ENCODE data around the gene CTNNBL1.

The CTNNBL1 gene

DNA sequence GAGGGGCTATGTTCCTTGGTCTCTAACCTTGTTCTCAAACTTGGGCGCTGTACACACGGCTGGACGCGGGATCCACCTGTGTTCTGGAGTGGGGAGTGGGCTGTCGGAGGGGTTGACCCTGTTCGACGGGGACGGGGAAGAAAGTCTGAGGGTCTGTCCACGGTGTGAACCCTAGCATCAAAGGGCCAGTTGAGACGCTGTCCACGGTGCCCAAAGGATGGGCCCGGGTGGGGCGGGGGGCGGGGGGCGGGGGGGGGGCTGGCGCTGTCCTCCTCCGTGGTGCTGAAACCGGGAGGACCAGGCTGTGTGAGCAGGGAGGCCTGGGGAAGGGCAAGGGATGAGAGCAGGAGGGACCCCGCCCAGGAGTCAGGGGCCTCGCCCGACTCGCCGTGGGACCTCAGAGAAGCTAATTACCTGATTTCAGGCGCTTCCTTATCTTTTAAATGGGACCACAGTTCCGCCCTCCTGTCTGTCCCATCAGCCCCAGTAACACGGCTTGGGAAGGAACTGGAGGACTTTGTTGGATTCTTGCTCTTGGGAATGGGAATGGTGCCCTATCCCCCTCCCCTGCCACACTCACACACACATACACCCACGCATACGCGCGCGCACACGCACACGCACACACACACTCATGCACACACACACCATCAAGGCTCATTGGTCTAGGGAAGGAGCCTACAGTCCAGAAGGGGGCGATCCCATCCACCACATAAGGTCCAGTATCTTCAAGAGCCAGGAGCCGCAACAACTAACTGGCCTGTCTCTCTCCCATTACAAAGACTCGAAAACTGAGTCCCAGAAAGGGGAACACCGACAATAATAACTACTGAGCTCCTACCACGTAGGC lies 208.0 kb downstream of the CTNNBL1 start:
- DNase-seq (ENCODE audit: low read depth), result no peak

DNA sequence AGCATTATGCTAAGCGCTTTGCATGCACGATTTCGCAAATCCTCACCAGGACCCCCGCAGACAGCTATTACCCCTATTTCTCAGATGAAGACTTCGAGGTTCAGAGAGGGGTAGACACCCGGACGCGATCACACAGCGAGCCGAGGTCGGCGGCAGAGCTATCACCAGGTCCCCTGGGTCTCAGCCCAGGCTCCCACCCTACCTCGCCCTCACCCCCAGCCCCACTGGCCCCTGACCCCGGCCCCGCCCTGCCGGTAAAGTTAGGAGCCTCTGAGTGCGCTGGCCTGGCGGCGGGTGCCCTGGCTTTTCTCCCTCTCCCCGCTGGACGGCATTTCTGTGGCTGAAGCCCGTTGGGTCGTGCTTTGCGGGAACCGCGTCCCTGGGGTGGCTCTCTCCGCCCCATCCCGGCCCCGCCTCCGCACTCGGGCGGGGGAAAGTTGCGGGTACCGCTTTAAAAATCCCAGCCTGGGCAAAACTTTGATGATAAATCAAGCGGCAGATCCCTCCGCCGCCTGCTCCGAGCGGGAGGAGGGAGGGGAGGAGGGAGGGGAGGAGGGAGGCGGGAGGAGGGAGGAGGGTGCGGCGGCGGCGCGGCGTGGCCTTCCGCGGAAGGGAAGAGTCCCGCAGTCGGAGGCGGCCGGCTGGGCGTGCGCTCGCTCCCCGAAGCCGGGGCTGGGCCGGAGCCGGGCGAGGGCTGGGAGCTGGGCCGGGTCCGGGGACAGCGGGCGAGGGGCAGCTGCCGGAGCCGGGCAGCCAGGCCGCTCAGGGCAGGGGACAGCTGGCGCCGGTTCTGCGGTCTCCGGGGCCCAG lies 208.9 kb downstream of the CTNNBL1 start, which contains the start of gene VSTM2L:
TSS of gene VSTM2L (plus strand) at position 624 of the 810 bp plus-strand sequence. CDS start 224 bp downstream, outside the sequence.
- no peak for DNase-seq (ENCODE audit: low read depth)

DNA sequence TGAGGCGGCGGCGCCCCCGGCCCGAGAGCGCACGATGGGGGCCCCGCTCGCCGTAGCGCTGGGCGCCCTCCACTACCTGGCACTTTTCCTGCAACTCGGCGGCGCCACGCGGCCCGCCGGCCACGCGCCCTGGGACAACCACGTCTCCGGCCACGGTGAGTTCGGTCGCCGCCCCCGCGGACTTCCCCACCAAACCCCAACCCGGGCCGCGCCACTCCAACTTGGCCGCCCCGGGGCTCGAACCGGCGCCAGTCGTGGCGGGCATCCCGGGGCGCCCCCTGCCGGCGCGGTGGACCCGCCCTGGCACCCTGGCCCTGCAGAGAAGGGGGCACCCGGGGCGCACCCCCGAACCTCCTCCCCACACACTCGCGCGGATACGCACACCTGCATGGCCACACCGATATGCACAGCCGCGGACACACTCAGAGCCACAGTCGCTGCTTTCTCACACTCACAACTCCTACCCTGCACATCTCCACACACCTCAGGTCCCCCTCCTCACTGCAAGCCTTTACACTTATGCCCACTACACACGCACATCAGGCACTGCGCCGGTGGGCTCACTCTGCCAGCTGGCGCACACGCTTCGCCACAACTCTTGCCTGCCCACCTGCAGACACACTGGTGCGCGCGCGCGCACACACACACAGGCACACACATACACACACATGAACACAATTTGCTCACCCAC lies 209.6 kb downstream of the CTNNBL1 start:
- DNase-seq (ENCODE audit: low read depth), result no peak

DNA sequence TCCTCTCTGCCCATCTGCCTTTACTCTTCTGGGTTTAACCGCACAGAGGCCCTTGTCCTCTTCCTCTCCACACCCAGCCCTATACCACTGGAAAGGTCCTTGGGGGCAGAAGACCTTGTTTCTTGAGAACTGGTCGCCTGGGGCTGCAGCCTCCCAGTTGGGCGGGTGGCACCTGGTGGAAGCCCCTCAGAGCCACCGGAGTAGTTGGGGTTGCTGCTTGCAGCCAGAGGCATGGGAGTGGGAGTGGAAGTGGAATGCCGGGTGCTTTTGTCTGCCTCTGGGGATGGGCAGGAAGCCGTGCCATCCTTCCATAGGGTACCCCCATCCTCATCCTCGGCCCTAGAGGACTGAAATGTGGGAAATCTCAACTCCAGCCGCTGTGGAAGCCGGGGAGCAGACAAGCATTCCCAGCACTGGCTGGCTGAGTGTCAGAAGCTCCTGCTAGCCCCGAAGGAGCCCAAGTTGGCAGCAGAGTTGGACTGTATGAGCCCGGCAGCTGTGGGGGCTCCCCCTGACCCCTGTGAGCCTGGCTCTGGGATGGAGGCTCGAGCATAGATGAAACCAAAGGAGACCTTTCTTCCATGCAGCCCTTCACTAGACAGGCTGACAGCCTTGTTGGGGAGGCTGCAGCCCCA lies 210.3 kb downstream of the CTNNBL1 start:
- no peak for DNase-seq (ENCODE audit: low read depth)

DNA sequence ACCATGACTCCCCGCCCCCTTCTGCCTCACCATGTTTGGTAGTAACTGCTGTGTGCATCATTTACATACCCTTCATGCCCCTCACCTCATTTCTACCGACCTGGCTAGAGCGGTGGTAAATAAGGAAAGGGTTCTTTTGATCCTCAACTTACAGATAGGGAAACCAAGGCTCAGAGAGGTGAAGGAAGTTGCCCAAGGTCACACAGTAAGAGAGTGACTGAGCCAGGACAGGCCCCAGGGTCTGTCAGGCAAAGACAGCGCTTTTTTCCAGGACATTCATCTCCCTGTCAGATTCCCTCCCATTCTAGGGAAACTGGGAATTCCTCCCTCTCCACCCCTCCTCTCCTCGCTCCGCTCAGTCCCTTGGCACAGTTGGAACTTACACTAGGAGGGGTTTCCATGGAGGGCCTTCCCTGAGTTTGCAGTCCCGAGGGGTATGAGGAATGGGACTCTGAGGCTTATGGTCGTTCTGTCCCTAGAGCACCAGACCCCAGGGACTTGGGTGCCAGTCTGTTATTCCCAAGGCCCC lies 211.1 kb downstream of the CTNNBL1 start:
- no peak for DNase-seq (ENCODE audit: low read depth)

DNA sequence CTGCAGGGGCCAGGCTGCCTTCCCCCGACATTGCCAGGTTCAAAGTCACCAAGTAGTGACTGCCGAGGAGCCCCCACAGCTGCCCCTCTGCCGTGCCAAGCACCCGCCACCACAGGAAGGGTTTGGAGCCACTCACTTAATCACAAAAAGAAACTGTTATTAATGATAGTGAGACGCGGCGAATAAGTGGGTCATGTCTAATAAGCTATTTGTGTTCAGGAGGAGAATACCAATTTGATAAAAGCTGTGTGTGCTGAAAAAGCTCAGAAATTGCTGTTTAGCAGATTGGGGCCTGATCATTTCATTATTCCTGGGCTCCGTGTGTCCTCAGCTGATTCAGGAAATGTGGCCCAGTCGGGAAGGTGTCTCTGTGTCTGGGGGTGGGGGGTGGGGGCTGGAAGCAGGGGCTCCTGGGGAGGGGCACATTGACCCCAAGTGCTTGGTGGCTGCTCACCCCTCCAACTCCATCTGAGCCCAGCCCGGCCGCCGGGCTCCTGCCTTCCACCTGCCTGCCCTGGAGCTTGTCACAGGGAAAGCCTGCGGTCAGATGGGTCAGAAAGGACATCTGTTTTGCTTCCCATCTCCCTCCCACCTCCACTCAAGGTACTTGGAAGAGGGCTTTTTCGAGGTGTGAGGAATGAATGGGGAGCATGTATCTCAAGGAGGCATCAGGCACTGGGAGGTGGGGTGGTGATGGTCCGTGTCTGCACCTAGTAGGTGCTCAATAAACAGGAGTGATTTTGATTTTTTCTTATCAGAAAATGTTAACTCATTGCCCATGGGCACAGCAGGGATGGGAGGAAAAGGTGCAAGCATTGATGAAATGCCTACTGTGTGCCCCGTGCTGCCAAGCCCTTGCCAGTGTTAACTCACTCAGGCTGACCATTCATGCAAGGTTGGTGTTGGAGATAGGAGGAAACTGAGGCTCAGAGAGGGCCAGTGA lies 212.1 kb downstream of the CTNNBL1 start:
- DNase-seq (ENCODE audit: low read depth), result no peak

DNA sequence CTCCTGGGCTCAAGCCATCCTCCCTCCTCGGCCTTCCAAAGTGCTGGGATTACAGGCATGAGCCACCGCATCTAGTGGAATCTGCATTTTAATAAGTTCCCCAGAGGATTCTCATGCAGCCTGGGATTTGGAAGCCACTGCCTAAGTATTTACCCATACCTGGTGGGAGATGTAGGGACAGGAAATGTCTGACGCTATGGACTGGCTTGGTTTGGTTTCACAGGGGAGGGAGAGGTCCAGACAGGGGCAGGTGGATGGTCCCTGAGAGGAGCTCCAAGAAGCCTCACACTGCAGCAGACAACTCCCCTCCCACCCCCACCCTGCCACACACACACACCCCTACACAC lies 213.5 kb downstream of the CTNNBL1 start:
- no peak for DNase-seq (ENCODE audit: low read depth)

DNA sequence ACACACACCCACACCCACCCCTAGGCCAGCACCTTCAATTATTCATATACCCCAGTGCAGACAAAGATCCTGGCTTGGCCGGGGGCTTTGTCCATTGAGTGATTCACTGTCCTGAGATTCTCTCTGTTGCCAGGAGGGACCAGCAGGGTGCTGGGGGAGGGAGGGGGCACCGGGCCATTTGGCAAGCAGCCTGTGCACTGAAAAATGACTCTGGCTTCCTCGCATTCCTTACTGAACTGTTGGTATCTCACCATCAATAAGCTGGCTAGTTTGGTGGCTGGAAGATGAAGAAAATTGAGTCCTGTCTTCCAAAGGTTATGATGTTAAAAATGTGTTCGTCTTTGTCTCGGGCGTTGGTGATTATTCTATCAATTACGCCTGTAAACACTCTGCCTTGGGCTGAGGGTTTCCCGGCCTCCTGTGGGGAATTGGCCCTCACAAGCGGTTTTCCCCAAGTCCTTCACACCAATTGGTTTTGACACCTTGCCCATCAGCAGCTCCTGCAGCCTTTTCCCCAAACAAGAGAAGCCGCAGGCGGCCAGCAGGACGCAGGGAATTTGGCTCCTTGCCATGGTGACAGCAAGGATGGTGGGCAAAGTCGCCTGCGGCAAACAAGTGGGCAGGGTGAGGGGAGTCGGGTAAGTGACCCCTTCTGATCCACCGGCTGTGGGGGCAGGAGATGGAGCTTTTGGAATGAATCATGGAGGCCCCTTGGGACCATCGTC lies 214.0 kb downstream of the CTNNBL1 start:
- DNase-seq (ENCODE audit: low read depth), result no peak

DNA sequence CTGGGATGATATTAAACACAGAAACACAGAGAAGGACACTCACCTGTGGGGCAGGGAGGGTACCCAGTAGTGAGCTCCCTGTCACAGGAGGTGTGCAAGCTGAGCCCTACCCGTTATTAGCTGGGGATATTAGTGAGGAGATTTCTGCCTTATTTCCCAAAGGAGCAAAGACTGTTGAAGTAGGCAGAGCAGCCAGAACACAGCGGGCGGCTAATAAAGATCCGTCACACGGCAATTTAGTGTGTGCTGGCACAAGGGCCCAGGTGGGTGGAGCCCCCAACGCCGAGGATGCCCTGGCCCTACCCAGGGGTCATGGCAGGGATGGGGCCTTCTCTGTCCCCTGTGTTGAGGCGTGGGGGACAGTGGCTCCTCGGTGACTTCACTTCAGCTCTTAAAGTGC lies 217.4 kb downstream of the CTNNBL1 start:
- no peak for DNase-seq (ENCODE audit: low read depth)

DNA sequence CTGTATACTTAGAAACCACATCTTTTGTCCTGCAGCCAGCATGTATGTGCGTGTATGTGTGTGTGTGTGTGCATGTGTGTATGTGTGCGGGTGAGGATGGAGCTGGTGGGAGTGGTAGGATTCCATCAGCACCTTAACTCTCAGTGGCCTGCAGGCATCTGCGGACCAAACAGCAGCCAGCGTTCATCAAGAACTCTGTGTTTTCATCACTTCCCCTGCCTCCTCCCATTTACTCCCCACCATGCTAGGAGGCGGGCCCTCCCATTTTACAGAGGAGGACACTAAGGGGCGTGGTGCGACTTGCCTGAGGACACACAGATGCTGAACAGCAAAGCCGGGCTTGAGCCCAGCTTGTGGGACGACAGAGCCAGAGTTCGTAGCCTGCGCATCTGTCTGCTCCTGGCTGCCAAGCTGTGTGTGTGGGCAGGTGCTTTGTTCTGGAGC lies 218.0 kb downstream of the CTNNBL1 start:
- no peak for DNase-seq (ENCODE audit: low read depth)

DNA sequence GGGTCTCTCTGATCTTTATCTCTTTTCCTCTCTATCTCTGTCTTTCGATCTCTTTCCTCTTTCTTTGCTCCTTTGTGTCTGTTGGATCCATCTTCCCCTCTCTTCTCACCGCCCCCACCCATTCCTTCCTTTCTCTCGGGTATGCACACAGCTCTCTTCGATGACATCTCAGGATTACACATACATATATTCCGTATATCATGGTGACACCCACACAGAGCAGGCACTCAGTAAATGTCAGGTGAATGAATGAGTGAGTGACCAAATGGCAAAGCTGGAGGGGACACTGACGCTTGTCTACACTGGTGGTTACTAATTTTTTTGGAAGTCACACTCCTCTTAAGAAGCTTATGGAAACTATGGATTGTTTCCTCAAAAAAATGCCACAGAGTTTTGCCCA lies 219.0 kb downstream of the CTNNBL1 start:
- no peak for DNase-seq (ENCODE audit: low read depth)

DNA sequence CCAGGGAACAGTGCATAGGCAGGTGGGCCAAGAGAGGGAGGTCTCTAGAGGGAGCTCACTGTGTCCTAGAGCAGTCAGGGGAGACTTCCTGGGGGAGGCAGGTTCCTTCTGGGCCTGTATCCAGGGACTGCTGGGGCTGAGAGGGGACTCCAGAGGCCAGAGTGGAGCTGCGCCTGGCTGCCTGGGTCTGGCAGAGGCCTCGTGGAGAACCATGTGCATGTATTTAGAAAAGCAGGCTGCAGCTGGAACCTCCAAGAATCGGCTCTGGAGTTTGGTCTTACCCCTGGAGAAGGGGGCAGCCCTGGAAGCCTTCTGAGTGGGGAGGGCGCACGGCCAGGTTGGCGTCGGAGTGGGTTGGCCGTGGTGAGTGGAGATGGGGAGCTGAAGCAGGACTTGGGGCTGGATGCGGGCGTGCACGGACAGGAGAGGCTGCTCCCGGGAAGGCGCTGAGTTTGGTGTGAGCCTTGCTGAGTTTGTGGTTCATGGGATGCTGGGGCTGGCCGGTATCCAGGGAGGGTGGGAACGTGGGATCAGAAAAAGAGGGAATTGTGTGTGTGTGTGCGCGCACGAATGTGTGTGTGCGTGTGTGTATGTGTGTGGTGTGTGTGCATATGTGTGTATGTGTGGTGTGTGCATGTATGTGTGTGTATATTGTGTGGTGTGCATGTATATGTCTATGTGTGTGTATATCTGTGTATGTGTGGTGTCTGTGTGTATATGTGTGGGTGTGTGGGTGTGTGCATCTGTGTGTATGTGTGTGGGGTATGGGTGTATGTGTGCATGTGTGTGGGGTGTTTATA lies 219.9 kb downstream of the CTNNBL1 start:
- DNase-seq (ENCODE audit: low read depth), result no peak

DNA sequence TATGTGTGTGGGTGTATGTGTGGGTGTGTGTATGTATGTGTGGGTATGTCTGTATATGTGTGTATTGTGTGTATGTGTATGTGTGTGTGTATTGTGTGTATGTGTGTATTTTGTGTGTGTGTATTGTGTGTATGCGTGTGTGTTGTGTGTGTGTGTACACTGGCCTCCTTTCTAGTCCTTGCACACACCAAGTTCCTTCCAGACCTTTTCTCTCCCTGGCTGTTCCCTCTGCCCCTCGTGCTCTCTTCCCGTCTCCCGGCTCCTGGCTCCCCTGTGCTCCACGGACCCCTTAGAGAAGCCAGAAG lies 220.5 kb downstream of the CTNNBL1 start:
- no peak for DNase-seq (ENCODE audit: low read depth)

DNA sequence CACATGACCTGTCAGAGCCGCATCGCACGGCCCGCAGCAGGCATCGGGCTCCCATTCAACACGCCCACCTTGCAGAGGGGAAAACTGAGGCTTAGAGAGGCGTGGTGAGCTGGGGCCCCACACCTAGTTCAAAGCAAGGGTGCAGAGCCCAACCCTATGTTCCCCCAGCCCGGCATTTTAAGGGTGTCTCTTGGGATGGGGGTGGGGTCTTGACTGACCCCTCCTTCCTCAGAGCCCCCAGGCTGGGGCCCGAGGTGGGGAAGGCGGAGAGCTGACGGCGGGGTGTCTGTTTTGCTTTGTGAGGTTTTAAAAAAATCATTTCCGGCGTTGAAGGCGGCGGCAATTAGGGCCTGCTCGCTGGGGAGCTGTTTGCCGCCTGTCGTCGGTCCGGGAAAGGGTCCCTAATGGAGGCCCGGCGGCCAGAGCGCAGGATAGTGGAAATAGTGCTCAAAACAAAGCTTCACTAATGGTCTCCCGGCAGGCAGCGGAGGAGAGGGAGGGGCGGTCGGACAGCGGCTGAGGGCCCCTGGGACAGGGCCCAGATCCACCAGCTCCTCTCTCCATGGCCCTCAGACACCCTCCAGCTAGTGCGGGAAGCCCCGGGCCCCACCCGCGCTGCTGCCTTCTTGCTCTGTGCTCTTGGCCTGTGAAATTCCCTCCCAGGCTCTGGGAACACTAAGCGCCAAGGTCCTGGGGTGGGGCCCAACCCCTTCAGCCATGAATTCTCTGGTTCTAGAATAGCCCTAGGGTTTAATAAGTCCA lies 221.0 kb downstream of the CTNNBL1 start:
- DNase-seq (ENCODE audit: low read depth), result no peak

DNA sequence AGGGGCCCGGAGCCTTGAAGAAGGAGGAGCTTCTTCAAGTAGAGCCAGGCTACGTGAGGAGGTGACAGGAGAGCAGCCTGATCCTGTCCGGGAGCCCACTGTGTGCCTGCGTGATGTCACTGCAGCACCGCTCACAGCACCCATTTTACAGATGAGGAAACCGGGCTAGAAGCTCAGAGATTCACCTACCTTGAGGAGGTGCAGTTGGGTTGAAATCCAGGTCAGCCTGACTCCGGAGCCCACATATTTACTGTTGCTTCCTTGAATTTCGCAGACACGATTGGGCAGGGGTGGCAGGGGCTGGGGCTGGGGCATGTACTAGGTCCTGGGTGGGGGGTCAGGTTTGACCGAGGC lies 221.6 kb downstream of the CTNNBL1 start:
- DNase-seq (ENCODE audit: low read depth), result no peak

DNA sequence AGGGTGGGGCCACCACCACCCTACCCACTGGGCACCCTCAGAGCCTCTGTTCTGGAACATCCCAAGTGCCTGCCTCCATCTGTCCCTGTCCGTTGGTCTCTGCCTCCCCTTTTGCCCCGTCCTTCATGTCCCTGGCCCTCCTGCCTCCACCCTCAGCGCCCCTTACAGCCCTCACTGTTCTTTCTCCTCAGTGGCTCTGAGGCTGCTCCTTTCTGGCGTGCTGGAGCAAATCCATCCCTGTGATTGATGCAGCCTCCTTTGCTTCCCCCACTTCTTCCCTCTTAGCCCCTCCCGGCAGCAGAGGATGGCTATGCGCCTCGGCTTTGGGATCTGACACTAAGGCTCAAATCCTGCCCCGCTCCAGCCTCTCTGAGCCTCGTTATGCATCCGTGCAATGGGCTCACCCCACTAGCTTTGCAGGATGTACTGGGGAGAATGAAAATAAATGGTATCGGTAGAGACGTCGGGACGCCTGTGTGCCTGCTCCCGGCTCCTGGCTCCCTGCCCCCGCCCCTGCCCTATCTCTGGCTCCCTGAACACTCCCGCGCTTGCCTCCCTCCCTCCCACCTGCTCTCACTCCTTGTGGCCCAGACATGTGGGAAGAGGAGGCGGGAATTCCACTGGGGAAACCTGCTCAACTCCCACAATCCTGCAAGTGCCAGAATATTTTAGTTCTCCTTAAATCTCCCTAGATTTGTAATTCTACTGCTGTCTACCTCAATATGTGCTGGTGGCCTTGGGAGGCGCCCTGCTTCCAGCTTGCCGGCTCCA lies 222.2 kb downstream of the CTNNBL1 start:
- DNase-seq (ENCODE audit: low read depth), result no peak

DNA sequence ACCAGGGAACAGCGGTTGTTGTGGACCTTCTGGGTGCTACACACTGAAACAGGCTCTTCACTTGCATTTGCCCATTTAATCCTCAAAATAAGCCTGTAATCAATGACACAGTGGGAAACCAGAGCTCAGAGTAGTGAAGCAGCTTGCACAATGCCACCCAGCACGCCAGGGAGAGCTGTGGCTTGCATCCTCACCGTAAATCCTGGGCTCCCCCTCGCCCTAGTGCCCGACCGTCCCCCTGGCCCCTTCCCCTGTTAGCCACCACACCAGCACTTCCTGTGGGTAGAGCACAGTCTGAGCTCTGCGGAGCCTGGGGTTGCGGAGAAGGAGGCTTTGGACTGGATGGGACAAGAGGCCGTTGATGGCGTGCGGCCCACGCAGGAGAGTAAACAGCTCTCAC lies 223.6 kb downstream of the CTNNBL1 start:
- no peak for DNase-seq (ENCODE audit: low read depth)

DNA sequence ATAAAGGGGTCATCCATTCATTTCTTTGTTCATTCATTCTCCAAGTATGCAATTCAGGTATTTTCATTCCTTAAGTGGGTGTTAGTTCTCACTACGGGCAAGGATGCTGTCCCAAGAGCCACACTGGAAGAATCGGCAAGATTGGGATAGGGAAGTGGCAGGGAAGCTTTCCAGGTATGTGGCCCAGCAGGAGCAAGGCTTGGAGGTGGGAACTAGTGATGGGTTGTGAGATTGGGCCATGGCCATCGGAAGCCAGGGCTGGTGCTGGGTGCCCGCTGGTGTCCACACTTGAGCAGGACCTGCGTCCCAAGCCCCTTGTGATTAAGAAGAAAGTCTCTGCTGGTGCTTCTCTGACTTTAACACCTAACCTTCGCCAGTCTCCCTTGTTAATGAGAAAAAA lies 224.2 kb downstream of the CTNNBL1 start:
- no peak for DNase-seq (ENCODE audit: low read depth)

Measured in T-helper 22 cell (primary cell).